ENCODE measurements around the gene FNDC5. TPM values are rescaled to one million over a fixed set of nuclear protein-coding genes. Genes with fewer than 3 reads are reported as not detected.
A peak's percentile ranks its signal among the peaks of the same experiment; 100 is the strongest.

The FNDC5 gene
- total and polyA plus RNA-seq, 2 donors from 2014 or later = 0.35 to 4.2 TPM

DNA sequence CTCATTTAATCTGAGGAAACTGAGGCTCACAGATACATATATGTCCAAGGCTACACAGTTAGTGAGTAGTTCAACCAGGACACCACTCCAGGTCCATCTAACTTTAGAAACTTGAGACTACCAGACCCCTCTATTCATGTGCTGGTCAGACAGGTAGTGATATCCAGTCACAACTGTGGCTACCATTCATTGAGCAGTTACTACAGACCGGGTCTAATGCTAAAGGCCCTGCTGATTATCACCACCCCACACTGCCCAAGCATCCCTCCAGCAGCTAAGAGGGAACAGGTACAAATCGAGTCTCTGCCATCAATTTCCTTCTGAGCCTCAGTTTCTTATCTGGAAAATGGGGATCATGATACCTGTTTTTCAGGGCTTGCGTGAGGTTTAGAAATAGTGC, 20.9 kb upstream of the FNDC5 start:
- TF ChIP-seq, protein P1, sequence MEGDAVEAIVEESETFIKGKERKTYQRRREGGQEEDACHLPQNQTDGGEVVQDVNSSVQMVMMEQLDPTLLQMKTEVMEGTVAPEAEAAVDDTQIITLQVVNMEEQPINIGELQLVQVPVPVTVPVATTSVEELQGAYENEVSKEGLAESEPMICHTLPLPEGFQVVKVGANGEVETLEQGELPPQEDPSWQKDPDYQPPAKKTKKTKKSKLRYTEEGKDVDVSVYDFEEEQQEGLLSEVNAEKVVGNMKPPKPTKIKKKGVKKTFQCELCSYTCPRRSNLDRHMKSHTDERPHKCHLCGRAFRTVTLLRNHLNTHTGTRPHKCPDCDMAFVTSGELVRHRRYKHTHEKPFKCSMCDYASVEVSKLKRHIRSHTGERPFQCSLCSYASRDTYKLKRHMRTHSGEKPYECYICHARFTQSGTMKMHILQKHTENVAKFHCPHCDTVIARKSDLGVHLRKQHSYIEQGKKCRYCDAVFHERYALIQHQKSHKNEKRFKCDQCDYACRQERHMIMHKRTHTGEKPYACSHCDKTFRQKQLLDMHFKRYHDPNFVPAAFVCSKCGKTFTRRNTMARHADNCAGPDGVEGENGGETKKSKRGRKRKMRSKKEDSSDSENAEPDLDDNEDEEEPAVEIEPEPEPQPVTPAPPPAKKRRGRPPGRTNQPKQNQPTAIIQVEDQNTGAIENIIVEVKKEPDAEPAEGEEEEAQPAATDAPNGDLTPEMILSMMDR (IDR thresholded peaks at IDR 0.05; ENCODE audit: borderline replicate concordance, extremely low read depth, insufficient read depth) = no peak
- H3K27me3 ChIP-seq (ENCODE audit: control insufficient read depth, insufficient read depth, low read length) = peaks cover 4% of the 10 kb centered on the region
- no peak for FAIRE-seq

DNA sequence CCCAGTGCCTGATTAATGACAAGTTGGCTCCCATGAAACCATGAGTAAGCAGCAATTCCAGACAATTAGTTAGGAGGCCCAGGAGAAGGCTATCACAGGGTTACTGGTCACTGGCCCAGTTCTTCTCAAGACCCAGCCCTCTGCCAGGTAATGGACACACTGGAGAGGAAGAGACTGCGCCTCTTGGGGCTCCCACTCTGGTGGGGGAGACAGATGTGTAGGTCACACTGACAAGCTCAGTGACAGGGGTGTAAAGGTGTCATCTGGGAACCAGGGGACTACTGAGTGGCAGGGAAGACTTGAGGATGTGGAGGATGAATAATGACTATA, 20.5 kb upstream of the FNDC5 start:
- Histone ChIP-seq H3K27me3 (ENCODE audit: control insufficient read depth, insufficient read depth, low read length) (peaks cover 4% of the 10 kb centered on the region), H3K27ac (ENCODE audit: low read depth in 2 of 2, low read length in 2 of 2) (no peak overlapping the region), H3K36me3 (ENCODE audit: control insufficient read depth in 2 of 3, insufficient read depth in 3 of 3, low read length in 3 of 3) (no peaks in the 10 kb centered on the region), H3K4me3 (ENCODE audit: low read length in 3 of 3) (no peak overlapping the region), H3K9me3 (ENCODE audit: control insufficient read depth in 2 of 3, insufficient read depth in 1 of 3, low read length in 3 of 3) (no peaks in the 10 kb centered on the region), H3K4me1 (ENCODE audit: control insufficient read depth in 2 of 3, insufficient read depth in 2 of 3, low read depth in 1 of 3, low read length in 3 of 3) (peaks cover 0 to 4% (median 0%) of the 10 kb centered on the region in 3 donors), H3K9ac (ENCODE audit: low read length in 3 of 3) (no peak overlapping the region)
- no peak for DNase-seq
- TF ChIP-seq, protein P1 (IDR thresholded peaks at IDR 0.05; ENCODE audit: borderline replicate concordance, extremely low read depth, insufficient read depth) = no peak
- FAIRE-seq = no peak
- intact Hi-C loops (cut with DNase I) = no loop called here

More for the DNA sequence above, 20.9 kb upstream of the FNDC5 start:
- Histone ChIP-seq H3K9me3 (ENCODE audit: control insufficient read depth in 2 of 3, insufficient read depth in 1 of 3, low read length in 3 of 3) (no peaks in the 10 kb centered on the region), H3K27ac (ENCODE audit: low read depth in 2 of 2, low read length in 2 of 2) (no peak overlapping the region), H3K36me3 (ENCODE audit: control insufficient read depth in 2 of 3, insufficient read depth in 3 of 3, low read length in 3 of 3) (no peaks in the 10 kb centered on the region), H3K4me1 (ENCODE audit: control insufficient read depth in 2 of 3, insufficient read depth in 2 of 3, low read depth in 1 of 3, low read length in 3 of 3) (peaks cover 0 to 4% (median 0%) of the 10 kb centered on the region in 3 donors), H3K9ac (ENCODE audit: low read length in 3 of 3) (no peak overlapping the region), H3K4me3 (ENCODE audit: low read length in 3 of 3) (no peak overlapping the region)
- DNase-seq = no peak
- intact Hi-C loops (cut with DNase I) = no loop called here

DNA sequence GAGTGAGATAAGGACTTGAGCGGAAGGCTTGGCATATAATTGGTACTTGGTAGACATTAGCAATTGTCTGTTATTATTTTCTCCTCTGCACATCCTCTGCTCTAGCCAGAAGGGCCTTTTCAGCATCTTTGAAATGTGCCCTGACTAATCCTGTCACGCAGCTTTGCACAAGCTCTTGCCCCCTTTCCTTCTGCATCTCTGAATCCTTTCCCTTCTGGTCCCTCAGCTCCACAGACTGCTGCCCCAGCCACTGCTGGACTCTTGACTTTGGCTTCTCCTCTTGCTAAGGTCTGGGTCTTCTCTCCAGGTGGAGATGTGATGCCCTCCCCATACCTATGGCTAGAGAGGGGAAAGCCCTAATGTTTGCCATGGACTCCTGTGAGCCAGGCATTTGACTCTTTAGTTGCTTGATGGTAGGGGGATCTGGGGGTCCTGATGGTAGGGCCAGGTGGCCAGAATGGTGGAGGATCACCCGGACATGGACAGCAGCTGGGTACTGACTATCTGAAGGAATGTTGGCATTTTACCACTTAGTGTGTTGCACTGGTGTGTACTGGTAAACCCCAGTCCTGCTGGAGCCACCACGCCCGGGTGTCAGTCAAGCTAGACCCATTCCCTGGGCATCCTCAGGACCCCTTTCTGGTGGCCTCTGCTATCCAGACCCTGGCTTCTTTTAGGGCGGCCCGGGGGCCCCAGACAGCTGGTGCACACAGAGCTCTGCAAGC, 20.0 kb upstream of the FNDC5 start:
- H3K4me1 ChIP-seq (ENCODE audit: control insufficient read depth in 2 of 3, insufficient read depth in 2 of 3, low read depth in 1 of 3, low read length in 3 of 3) = peaks cover 0 to 4% (median 0%) of the 10 kb centered on the region in 3 donors
- TF ChIP-seq, protein P1 (IDR thresholded peaks at IDR 0.05; ENCODE audit: borderline replicate concordance, extremely low read depth, insufficient read depth) = no peak
- H3K27me3 ChIP-seq (ENCODE audit: control insufficient read depth, insufficient read depth, low read length) = peaks cover 4% of the 10 kb centered on the region
- intact Hi-C loops (cut with DNase I) = no loop called here
- H3K27ac ChIP-seq (ENCODE audit: low read depth in 2 of 2, low read length in 2 of 2) = no peak overlapping the region
- no peaks in the 10 kb centered on the region for H3K36me3 ChIP-seq (ENCODE audit: control insufficient read depth in 2 of 3, insufficient read depth in 3 of 3, low read length in 3 of 3)
- H3K4me3 ChIP-seq (ENCODE audit: low read length in 3 of 3) = no peak overlapping the region
- H3K9ac ChIP-seq (ENCODE audit: low read length in 3 of 3) = no peak overlapping the region
- no peaks in the 10 kb centered on the region for H3K9me3 ChIP-seq (ENCODE audit: control insufficient read depth in 2 of 3, insufficient read depth in 1 of 3, low read length in 3 of 3)
- DNase-seq (peak in 1 of 5 donors; percentile 44), FAIRE-seq (no peak)
